ENCODE measurements around the gene ABCB11.

DNA sequence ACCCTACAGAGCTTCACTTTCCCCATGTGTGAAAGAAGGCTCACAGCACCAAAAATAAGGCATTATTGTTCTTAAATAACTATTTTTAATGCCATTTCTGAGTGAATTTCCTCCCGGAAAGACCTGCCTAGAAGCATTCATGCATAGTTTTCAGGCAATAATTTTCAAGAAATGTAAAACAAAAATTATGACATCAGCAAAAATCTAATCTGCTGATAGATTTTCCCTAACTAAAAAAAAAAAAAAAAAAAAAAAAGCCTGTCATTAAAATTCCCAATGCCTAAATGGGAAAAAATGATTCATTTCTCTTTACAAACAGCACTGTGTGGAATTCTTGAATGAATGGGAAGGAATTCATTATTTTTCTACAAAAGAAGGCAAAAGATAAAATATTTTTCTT lies 35.4 kb downstream of the ABCB11 start:
- TF ChIP-seq, protein P1, sequence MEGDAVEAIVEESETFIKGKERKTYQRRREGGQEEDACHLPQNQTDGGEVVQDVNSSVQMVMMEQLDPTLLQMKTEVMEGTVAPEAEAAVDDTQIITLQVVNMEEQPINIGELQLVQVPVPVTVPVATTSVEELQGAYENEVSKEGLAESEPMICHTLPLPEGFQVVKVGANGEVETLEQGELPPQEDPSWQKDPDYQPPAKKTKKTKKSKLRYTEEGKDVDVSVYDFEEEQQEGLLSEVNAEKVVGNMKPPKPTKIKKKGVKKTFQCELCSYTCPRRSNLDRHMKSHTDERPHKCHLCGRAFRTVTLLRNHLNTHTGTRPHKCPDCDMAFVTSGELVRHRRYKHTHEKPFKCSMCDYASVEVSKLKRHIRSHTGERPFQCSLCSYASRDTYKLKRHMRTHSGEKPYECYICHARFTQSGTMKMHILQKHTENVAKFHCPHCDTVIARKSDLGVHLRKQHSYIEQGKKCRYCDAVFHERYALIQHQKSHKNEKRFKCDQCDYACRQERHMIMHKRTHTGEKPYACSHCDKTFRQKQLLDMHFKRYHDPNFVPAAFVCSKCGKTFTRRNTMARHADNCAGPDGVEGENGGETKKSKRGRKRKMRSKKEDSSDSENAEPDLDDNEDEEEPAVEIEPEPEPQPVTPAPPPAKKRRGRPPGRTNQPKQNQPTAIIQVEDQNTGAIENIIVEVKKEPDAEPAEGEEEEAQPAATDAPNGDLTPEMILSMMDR (IDR thresholded peaks at IDR 0.05) = no peak
- no peak for TF ChIP-seq POLR2A (IDR thresholded peaks at IDR 0.05)
